Lung (tissue), 12 donors: ENCODE data around the gene CEP170. TPM values are rescaled to one million over a fixed set of nuclear protein-coding genes. Genes with fewer than 3 reads are reported as not detected.
A peak's percentile ranks its signal among the peaks of the same experiment; 100 is the strongest.

ENCODE experiments used
- ATAC-seq: fragments of 200-7000 bp; cut with Tn5 transposase; one replicate; pipeline ENCODE4 v1.9.1; 2020; ENCODE audit warnings: moderate number of reproducible peaks; ENCODE audit not compliant: insufficient read depth, low FRiP score
- DNase-seq, 3 donors: peaks; one replicate each; pipeline ENCODE4 v3.0.0-alpha.2; 2013 to 2017
- H3K27ac ChIP-seq, 2 donors: one replicate each; pipeline ENCODE4 v1.5.1; 2013; ENCODE audit warnings: mild to moderate bottlenecking in 2 of 2, moderate library complexity in 2 of 2, control low read depth in 1 of 2, inconsistent platforms in 1 of 2, low read depth in 1 of 2, low read length in 1 of 2
- H3K27me3 ChIP-seq, 3 donors: one replicate each; pipeline ENCODE4 v1.5.1; 2013; ENCODE audit warnings: low read length in 2 of 3; ENCODE audit not compliant: control insufficient read depth in 3 of 3, insufficient read depth in 3 of 3
- H3K36me3 ChIP-seq, 4 donors: one replicate each; pipeline ENCODE4 v1.5.1; 2013; ENCODE audit warnings: low read length in 4 of 4, mild to moderate bottlenecking in 1 of 4, moderate library complexity in 1 of 4; ENCODE audit not compliant: control insufficient read depth in 4 of 4, insufficient read depth in 4 of 4
- H3K4me1 ChIP-seq, 5 donors: one replicate each; pipeline ENCODE4 v1.5.1; 2013; ENCODE audit warnings: low read length in 5 of 5, mild to moderate bottlenecking in 2 of 5, moderate library complexity in 1 of 5; ENCODE audit not compliant: control insufficient read depth in 5 of 5, insufficient read depth in 5 of 5
- H3K4me3 ChIP-seq: one replicate; pipeline ENCODE4 v1.5.1; 2013; ENCODE audit warnings: mild to moderate bottlenecking, control low read depth, moderate library complexity
- H3K9ac ChIP-seq, 2 donors: one replicate each; pipeline ENCODE4 v1.5.1; 2013; ENCODE audit warnings: low read length in 2 of 2, control low read depth in 1 of 2; ENCODE audit not compliant: insufficient read depth in 1 of 2
- H3K9me3 ChIP-seq, 4 donors: one replicate each; pipeline ENCODE4 v1.5.1; 2013; ENCODE audit warnings: low read length in 3 of 4, mild to moderate bottlenecking in 1 of 4, moderate library complexity in 1 of 4; ENCODE audit not compliant: control insufficient read depth in 4 of 4, insufficient read depth in 3 of 4
- WGBS, 2 donors: extraction: QIAGEN DNeasy Blood & Tissue Kit; methylation state at CpG; one replicate each; pipeline ENCODE4 v1.1.7; 2013; 5-methylcytosine and 5-hydroxymethylcytosine counted together
- polyA plus RNA-seq, 2 donors: library from polyadenylated mRNA; stranded (reverse); fragments of 200-250 nt; gene quantifications; one replicate each; pipeline ENCODE4 v1.2.1, GENCODE V29; 2013
- total RNA-seq, 2 donors: library from RNA; depleted of rRNA in 1 of 2; stranded (reverse); fragments of >200 nt in 1 of 2; gene quantifications; one replicate each; pipeline ENCODE4 v1.2.1, GENCODE V29; 2014 to 2021
- TF ChIP-seq, protein P1 (sequence below): IDR thresholded peaks from 2 replicates; pipeline ENCODE4 v1.5.1; 2012; ENCODE audit warnings: mild to moderate bottlenecking; ENCODE audit errors: control extremely low read depth, extremely low read depth
- donor health status: control.
- donor health status: control.
- donor health status: Bipolar disorder and iron deficiency.
- donor health status: healthy.
- donor health status: DM: yes; HTN: yes; CAD: no.

Gene CEP170
- total and polyA plus RNA-seq, 4 donors = 24.2 to 113 (median 55.8) TPM

DNA sequence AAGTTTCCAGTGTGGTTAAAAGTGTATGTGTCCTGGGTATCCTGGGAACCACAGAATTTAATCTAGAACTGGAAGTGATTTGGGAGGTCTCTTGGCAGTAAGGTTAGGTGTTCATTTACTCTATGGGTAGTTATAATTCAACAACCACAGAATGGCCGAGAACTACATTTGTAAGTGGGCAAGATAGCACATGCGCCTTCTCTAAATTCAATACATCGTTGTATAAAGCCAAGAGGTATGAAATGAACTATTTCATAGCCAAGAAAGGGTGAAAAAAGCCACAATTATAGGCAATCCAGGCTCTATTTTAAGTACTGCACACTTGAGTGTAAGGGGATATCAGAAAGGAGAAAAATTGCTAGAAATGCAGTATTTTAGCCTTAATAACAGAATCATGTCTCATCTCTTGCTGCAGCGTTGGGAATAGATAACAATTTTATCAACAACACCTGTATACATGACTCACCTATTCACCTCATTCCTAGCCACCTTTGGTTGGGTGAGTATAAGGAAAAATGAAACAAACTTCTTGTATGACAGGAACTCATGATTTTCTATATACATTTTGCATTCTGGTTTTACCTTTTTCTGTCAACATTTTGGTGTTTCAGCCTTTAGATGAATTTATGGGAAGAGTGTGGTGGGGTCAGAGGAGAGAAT is 5.3 kb upstream of the CEP170 start:
- Histone ChIP-seq H3K4me1 (peaks cover 0 to 21% (median 9%) of the 10 kb centered on the region in 5 donors), H3K9me3 (no peaks in the 10 kb centered on the region), H3K9ac (no peak overlapping the region), H3K4me3 (no peak overlapping the region), H3K27ac (no peak overlapping the region), H3K36me3 (peaks cover 0 to 3% (median 0%) of the 10 kb centered on the region in 4 donors), H3K27me3 (no peaks in the 10 kb centered on the region)
- ATAC-seq (no peak), DNase-seq (no peak)
- WGBS, 2 donors = 71 to 72% methylated on average over 4 of the region's 4 CpGs
- TF ChIP-seq, protein P1, sequence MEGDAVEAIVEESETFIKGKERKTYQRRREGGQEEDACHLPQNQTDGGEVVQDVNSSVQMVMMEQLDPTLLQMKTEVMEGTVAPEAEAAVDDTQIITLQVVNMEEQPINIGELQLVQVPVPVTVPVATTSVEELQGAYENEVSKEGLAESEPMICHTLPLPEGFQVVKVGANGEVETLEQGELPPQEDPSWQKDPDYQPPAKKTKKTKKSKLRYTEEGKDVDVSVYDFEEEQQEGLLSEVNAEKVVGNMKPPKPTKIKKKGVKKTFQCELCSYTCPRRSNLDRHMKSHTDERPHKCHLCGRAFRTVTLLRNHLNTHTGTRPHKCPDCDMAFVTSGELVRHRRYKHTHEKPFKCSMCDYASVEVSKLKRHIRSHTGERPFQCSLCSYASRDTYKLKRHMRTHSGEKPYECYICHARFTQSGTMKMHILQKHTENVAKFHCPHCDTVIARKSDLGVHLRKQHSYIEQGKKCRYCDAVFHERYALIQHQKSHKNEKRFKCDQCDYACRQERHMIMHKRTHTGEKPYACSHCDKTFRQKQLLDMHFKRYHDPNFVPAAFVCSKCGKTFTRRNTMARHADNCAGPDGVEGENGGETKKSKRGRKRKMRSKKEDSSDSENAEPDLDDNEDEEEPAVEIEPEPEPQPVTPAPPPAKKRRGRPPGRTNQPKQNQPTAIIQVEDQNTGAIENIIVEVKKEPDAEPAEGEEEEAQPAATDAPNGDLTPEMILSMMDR = no peak

DNA sequence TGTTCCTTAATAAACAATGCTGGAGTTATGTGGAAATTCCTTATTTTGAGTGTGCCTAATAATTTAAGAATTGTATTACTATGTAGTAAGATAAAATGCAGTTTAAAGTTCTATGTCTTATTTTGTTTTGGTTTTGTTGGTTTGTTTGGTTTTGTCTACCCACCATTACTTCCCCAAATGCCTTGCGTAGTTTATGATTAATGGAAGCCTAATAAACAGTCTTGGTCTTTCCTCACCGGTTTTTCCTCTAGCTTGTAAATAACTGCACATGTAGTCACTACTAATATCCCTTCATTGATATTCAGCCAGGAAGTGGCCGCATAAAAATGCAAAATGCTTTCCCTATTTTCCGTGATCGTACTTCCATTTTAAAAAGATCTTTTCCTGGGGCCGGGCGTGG is 3.6 kb upstream of the CEP170 start:
- Histone ChIP-seq H3K36me3 (peaks cover 0 to 3% (median 0%) of the 10 kb centered on the region in 4 donors), H3K9ac (no peak overlapping the region), H3K27ac (no peak overlapping the region), H3K9me3 (no peaks in the 10 kb centered on the region), H3K27me3 (no peaks in the 10 kb centered on the region), H3K4me3 (no peak overlapping the region), H3K4me1 (peaks cover 0 to 10% (median 8%) of the 10 kb centered on the region in 5 donors)
- ATAC-seq (no peak), DNase-seq (no peak)
- WGBS, 2 donors = 85 to 88% methylated on average over 7 of the region's 7 CpGs
- TF ChIP-seq, protein P1 = no peak

DNA sequence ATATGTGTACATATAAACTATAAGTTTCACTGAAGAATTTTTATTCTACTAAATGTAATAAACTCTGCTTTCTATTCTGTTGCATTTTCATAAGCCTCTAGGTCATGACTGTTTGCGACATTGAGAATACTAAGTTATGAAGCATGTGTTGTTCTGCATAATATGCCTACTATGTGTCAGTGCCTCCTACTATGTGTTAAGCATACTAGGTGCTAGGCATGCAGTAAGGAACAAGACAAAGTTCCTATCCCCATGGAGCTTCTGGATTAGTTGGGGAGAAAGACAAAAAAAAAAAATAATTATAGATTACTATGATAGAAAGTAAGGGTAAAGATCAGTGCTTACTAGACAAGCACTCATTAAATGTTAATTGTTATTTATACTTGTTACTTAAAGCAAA is 2.1 kb upstream of the CEP170 start:
- no peaks in the 10 kb centered on the region for H3K27me3 ChIP-seq
- no peak overlapping the region for H3K27ac ChIP-seq
- TF ChIP-seq, protein P1 = no peak

DNA sequence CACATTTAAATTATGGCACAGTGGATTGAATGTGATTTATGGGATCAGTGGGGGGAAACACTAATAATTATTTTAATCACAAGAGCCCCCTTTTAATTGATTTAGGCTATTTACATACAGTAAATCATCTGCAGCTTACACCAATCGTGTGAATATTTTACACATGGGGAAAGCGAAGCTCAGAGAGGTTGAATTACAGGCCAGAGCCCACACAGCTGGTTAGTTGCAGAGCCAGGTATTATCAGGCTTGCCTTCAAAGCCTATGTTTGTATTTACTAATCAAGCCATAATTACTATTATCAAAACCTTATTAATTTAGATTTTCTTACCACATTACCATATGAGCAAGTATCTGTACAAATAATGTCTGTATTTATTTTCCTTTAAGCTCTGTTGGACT is 1.5 kb upstream of the CEP170 start:
- Histone ChIP-seq H3K4me1 (peaks cover 0 to 29% (median 7%) of the 10 kb centered on the region in 5 donors), H3K4me3 (peak overlapping the region; percentile 51), H3K9ac (peak overlapping the region; percentile 83 to 91), H3K36me3 (peaks cover 0 to 3% (median 0%) of the 10 kb centered on the region in 4 donors), H3K9me3 (no peaks in the 10 kb centered on the region), H3K27ac (peak overlapping the region in 1 of 2 donors; percentile 86), H3K27me3 (no peaks in the 10 kb centered on the region)
- DNase-seq (peak in 1 of 3 donors; percentile 13), ATAC-seq (no peak)
- WGBS, 2 donors = 32 to 37% methylated on average over 2 of the region's 2 CpGs
- TF ChIP-seq, protein P1 = no peak

More for the DNA sequence above, 2.1 kb upstream of the CEP170 start:
- Histone ChIP-seq H3K4me1 (peaks cover 0 to 24% (median 7%) of the 10 kb centered on the region in 5 donors), H3K9ac (peak overlapping the region in 1 of 2 donors; percentile 29), H3K36me3 (peaks cover 0 to 3% (median 0%) of the 10 kb centered on the region in 4 donors), H3K4me3 (no peak overlapping the region), H3K9me3 (no peaks in the 10 kb centered on the region)
- WGBS, 2 donors = 89 to 96% methylated on average over 1 of the region's 1 CpG
- ATAC-seq = no peak
- DNase-seq = no peak
